Left ventricle myocardium inferior (tissue), 1 donor: Measurements from ENCODE around the gene PALD1. TPM values are rescaled to one million over a fixed set of nuclear protein-coding genes. Genes with fewer than 3 reads are reported as not detected.

Experiments used
- DNase-seq: peaks from one replicate; pipeline ENCODE4 v3.0.0-alpha.2; 2020
- H3K27ac ChIP-seq: fragments of 200-600 bp; replicated peaks from 2 replicates; pipeline ENCODE4 v1.8.0; 2021
- H3K27me3 ChIP-seq: fragments of 200-600 bp; 2 replicates; pipeline ENCODE4 v1.8.0; 2021; ENCODE audit warnings: low read depth
- H3K36me3 ChIP-seq: fragments of 200-600 bp; 2 replicates; pipeline ENCODE4 v1.8.0; 2021
- H3K4me1 ChIP-seq: fragments of 200-600 bp; 2 replicates; pipeline ENCODE4 v1.8.0; 2021
- H3K4me3 ChIP-seq: fragments of 200-600 bp; 2 replicates; pipeline ENCODE4 v1.8.0; 2021; ENCODE audit warnings: mild to moderate bottlenecking, moderate library complexity
- H3K9me3 ChIP-seq: fragments of 200-600 bp; replicated peaks from 2 replicates; pipeline ENCODE4 v1.8.0; 2021
- CTCF ChIP-seq: fragments of 200-600 bp; IDR thresholded peaks from 2 replicates; pipeline ENCODE4 v1.8.0; 2021; ENCODE audit warnings: antibody characterized with exemption, mild to moderate bottlenecking, borderline replicate concordance
- intact Hi-C: fragments of 100-400 bp; cut with micrococcal nuclease; formaldehyde crosslinking; loops from one replicate; pipeline ENCODE4 v1.11.0; 2022
- total RNA-seq: library from RNA; stranded (reverse); fragmentation: NEBNext Ultra II Directional; extraction: Animal tissue kit (Norgen Biotek cat#: 25700); gene quantifications from one replicate; pipeline ENCODE4 v1.2.1, GENCODE V29; 2021
- donor health status: DM: no; HTN: yes; CAD: no; lungs with severe emphysema.

PALD1 gene
- total RNA-seq, 1 donor from 2014 or later: 5.1 TPM

GRCh38 chr10:70544431-70545340, 66.1 kb downstream of the PALD1 start:
- H3K27ac ChIP-seq: no peak overlapping the region
- H3K4me3 ChIP-seq: no peak overlapping the region
- peaks cover 4% of the 10 kb centered on the region for H3K4me1 ChIP-seq
- TF ChIP-seq CTCF: no peak
- peaks cover 32% of the 10 kb centered on the region for H3K36me3 ChIP-seq
- intact Hi-C loops: no loop called here
- no peak for DNase-seq
- no peaks in the 10 kb centered on the region for H3K27me3 ChIP-seq
- H3K9me3 ChIP-seq: no peaks in the 10 kb centered on the region

GRCh38 chr10:70546584-70546983, 68.0 kb downstream of the PALD1 start:
- Histone ChIP-seq H3K27me3 (no peaks in the 10 kb centered on the region), H3K9me3 (no peaks in the 10 kb centered on the region), H3K27ac (no peak overlapping the region), H3K4me3 (no peak overlapping the region), H3K4me1 (peaks cover 10% of the 10 kb centered on the region), H3K36me3 (peaks cover 33% of the 10 kb centered on the region)
- intact Hi-C loops: no loop called here
- no peak for DNase-seq
- TF ChIP-seq CTCF: no peak

- Histone ChIP-seq H3K4me1 (peaks cover 21% of the 10 kb centered on the region), H3K9me3 (no peaks in the 10 kb centered on the region), H3K27ac (no peak overlapping the region), H3K27me3 (no peaks in the 10 kb centered on the region), H3K36me3 (peaks cover 31% of the 10 kb centered on the region), H3K4me3 (no peak overlapping the region)
- intact Hi-C loops: no loop called here
- no peak for TF ChIP-seq CTCF
- DNase-seq: no peak
These were observed 70.9 kb downstream of the PALD1 start for GRCh38 chr10:70549351-70549961.

- Histone ChIP-seq H3K4me1 (peaks cover 21% of the 10 kb centered on the region), H3K27ac (no peak overlapping the region), H3K36me3 (peaks cover 31% of the 10 kb centered on the region), H3K27me3 (no peaks in the 10 kb centered on the region), H3K9me3 (no peaks in the 10 kb centered on the region), H3K4me3 (no peak overlapping the region)
- intact Hi-C loops: loop anchor here (5.0 kb wide), 1 partner anchor 332 kb away; no protein-coding TSS in a partner anchor
- peak; percentile 62 for DNase-seq
- TF ChIP-seq CTCF: peak; percentile 95
These were observed 71.4 kb downstream of the PALD1 start for GRCh38 chr10:70549962-70550458.

- Histone ChIP-seq H3K27ac (no peak overlapping the region), H3K36me3 (peaks cover 31% of the 10 kb centered on the region), H3K27me3 (no peaks in the 10 kb centered on the region), H3K9me3 (no peaks in the 10 kb centered on the region), H3K4me3 (no peak overlapping the region), H3K4me1 (peaks cover 21% of the 10 kb centered on the region)
- DNase-seq: no peak
- TF ChIP-seq CTCF: no peak
- intact Hi-C loops: loop anchor here (5.0 kb wide), 1 partner anchor 332 kb away; no protein-coding TSS in a partner anchor
These were observed 71.9 kb downstream of the PALD1 start for GRCh38 chr10:70550459-70550858.
